HG03175 (cell line): ENCODE measurements around the gene FRAS1.

Experiments
- ATAC-seq: cut with Tn5 transposase; IDR thresholded peaks from one replicate; pipeline ENCODE4 v1.9.1; 2021; ENCODE audit warnings: mild to moderate bottlenecking, moderate library complexity; ENCODE audit not compliant: unreplicated experiment

FRAS1 gene

GRCh38 chr4:78567500-78568060 lies 510.5 kb downstream of the FRAS1 start:
- peak; percentile 8 for ATAC-seq

- peak; percentile 72 for ATAC-seq
Measured at GRCh38 chr4:78568640-78569305, 511.6 kb downstream of the FRAS1 start.

- ATAC-seq = no peak
Measured at GRCh38 chr4:78569306-78569821, 512.2 kb downstream of the FRAS1 start.

GRCh38 chr4:78570117-78570516 lies 513.0 kb downstream of the FRAS1 start:
- ATAC-seq = no peak

GRCh38 chr4:78571804-78572203 lies 514.7 kb downstream of the FRAS1 start:
- ATAC-seq = no peak

GRCh38 chr4:78578674-78579425 lies 521.7 kb downstream of the FRAS1 start:
- ATAC-seq = no peak

- ATAC-seq = no peak
Measured at GRCh38 chr4:78581618-78582017, 524.5 kb downstream of the FRAS1 start.

- no peak for ATAC-seq
Measured at GRCh38 chr4:78584863-78585547, 527.9 kb downstream of the FRAS1 start.

GRCh38 chr4:78585633-78586032 lies 528.5 kb downstream of the FRAS1 start:
- ATAC-seq = no peak

- peak; percentile 64 for ATAC-seq
Measured at GRCh38 chr4:78588894-78589545, 531.9 kb downstream of the FRAS1 start.

GRCh38 chr4:78591404-78591803 lies 534.3 kb downstream of the FRAS1 start:
- no peak for ATAC-seq

- ATAC-seq = no peak
Measured at GRCh38 chr4:78592088-78592783, 535.1 kb downstream of the FRAS1 start.
